Esophagus muscularis mucosa (tissue), 4 donors: ENCODE results near the gene IFNLR1.

ENCODE experiments used
- EP300 ChIP-seq: sonication (generic); formaldehyde crosslinking; IDR thresholded peaks from one replicate; pipeline ENCODE4 v1.6.1; 2017; ENCODE audit warnings: antibody characterized with exemption
- POLR2A ChIP-seq: fragments of 450-650 bp; IDR thresholded peaks from one replicate; pipeline ENCODE4 v1.6.1; 2017; ENCODE audit warnings: antibody characterized with exemption, moderate library complexity, mild to moderate bottlenecking, low read depth
- POLR2AphosphoS5 ChIP-seq, 2 donors: sonication (generic); formaldehyde crosslinking; IDR thresholded peaks; one replicate each; pipeline ENCODE4 v1.6.1; 2017; ENCODE audit warnings: antibody characterized with exemption in 2 of 2
- TF ChIP-seq, protein P1 (sequence below), 3 experiments: fragments of 200-600 bp in 2 of 3; fragments of 450-650 bp in 1 of 3; sonication (generic) in 2 of 3; IDR thresholded peaks; one replicate each; pipeline ENCODE4 v1.5.1; 2017 to 2019; ENCODE audit warnings: antibody characterized with exemption in 3 of 3, mild to moderate bottlenecking in 2 of 3, moderate library complexity in 1 of 3

DNA sequence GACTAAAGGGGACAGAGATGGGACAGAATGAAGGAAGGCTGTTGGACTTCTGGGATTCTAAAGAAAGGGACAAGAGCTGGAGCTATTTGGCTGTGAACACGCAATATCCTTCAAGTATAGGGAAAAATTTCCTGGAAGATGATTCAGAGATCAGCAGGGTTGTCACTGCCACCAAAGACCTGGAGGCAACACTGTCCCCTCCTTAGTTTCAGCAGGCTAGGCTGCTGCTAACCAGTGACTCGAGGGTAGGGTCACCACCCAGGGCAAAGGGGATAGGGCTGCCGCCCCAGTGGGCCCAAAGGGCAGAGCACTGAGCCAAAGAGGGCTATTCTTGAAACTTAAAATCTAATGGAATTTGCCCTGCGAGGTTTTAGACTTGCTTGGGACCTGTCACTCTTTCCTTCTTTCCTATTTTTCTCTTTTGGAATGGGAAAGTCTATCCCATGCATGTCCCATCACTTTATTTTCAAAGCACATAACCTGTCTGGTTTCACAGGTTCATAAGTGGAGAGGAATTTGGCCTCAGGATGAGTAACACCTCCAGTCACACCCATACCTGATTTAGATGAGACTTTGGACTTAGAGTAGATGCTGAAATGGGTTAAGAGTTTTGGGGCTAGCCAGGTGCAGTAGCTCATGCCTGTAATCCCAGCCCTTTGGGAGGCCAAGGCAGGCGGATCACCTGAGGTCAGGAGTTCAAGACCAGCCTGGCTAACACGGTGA lies 11.9 kb downstream of the IFNLR1 start:
- TF ChIP-seq POLR2AphosphoS5 (IDR thresholded peaks at IDR 0.05) (no peak), POLR2A (no peak), EP300 (no peak)
- TF ChIP-seq, protein P1, sequence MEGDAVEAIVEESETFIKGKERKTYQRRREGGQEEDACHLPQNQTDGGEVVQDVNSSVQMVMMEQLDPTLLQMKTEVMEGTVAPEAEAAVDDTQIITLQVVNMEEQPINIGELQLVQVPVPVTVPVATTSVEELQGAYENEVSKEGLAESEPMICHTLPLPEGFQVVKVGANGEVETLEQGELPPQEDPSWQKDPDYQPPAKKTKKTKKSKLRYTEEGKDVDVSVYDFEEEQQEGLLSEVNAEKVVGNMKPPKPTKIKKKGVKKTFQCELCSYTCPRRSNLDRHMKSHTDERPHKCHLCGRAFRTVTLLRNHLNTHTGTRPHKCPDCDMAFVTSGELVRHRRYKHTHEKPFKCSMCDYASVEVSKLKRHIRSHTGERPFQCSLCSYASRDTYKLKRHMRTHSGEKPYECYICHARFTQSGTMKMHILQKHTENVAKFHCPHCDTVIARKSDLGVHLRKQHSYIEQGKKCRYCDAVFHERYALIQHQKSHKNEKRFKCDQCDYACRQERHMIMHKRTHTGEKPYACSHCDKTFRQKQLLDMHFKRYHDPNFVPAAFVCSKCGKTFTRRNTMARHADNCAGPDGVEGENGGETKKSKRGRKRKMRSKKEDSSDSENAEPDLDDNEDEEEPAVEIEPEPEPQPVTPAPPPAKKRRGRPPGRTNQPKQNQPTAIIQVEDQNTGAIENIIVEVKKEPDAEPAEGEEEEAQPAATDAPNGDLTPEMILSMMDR (IDR thresholded peaks at IDR 0.05), result no peak
